ENCODE measurements around the gene ST3GAL5.
"Not testable (repeated sequence)": the region's sequence is repeated elsewhere in the genome, so short reads cannot be mapped to it uniquely, and the experiment has no call there.

GRCh38 chr2:85894554-85895278 lies 5.9 kb upstream of the ST3GAL5 start:
- not testable (repeated sequence) for TF ChIP-seq POLR2AphosphoS5 (IDR thresholded peaks at IDR 0.05; ENCODE audit: borderline replicate concordance, low read depth, low read length); FOXP2 (optimal IDR thresholded peaks at IDR 0.05; ENCODE audit: control extremely low read depth, extremely low read length, insufficient read depth); EZH2 (IDR thresholded peaks at IDR 0.05)

Measured in SK-N-MC (cell line).